Dermis microvascular lymphatic vessel endothelial cell (primary cell): Measurements from ENCODE around the gene MEGF6. TPM values are rescaled to one million over a fixed set of nuclear protein-coding genes. Genes with fewer than 3 reads are reported as not detected.

Source experiments
- DNase-seq, 2 donors: peaks; one replicate each; pipeline versions ENCODE4 v3.0.0 to v3.0.0-alpha.2; 2010; ENCODE audit warnings: low read depth in 2 of 2
- total RNA-seq: library from RNA; depleted of rRNA; stranded (reverse); fragments of >200 nt; gene quantifications from 2 replicates; pipeline ENCODE4 v1.2.1, GENCODE V29; 2014

The MEGF6 gene
- total RNA-seq, 1 donor from 2014 or later = 69.3 TPM

GRCh38 chr1:3505161-3505560 is 106.1 kb downstream of the MEGF6 start:
- DNase-seq = no peak

GRCh38 chr1:3504822-3505153 is 106.5 kb downstream of the MEGF6 start:
- DNase-seq = peak in 1 of 2 donors; percentile 56

GRCh38 chr1:3504151-3504821 is 107.0 kb downstream of the MEGF6 start:
- DNase-seq = peak; percentile 97 to 98

- no peak for DNase-seq
Measured at GRCh38 chr1:3503525-3503886, 107.8 kb downstream of the MEGF6 start.

GRCh38 chr1:3502641-3503524 is 108.4 kb downstream of the MEGF6 start:
- no peak for DNase-seq

GRCh38 chr1:3501856-3502640 is 109.3 kb downstream of the MEGF6 start:
- peak in 1 of 2 donors; percentile 50 for DNase-seq

GRCh38 chr1:3501437-3501836 is 109.9 kb downstream of the MEGF6 start:
- no peak for DNase-seq

- DNase-seq = no peak
Measured at GRCh38 chr1:3500265-3500835, 111.0 kb downstream of the MEGF6 start.

- DNase-seq = no peak
Measured at GRCh38 chr1:3499611-3500010, 111.7 kb downstream of the MEGF6 start.

GRCh38 chr1:3498986-3499385 is 112.3 kb downstream of the MEGF6 start:
- no peak for DNase-seq

- no peak for DNase-seq
Measured at GRCh38 chr1:3498246-3498930, 112.9 kb downstream of the MEGF6 start.

GRCh38 chr1:3497521-3497920 is 113.8 kb downstream of the MEGF6 start:
- no peak for DNase-seq

- no peak for DNase-seq
Measured at GRCh38 chr1:3496916-3497315, 114.4 kb downstream of the MEGF6 start.

GRCh38 chr1:3495776-3496745 is 115.2 kb downstream of the MEGF6 start:
- DNase-seq = peak in 1 of 2 donors; percentile 52

- no peak for DNase-seq
Measured at GRCh38 chr1:3494321-3495308, 116.7 kb downstream of the MEGF6 start.

- DNase-seq = no peak
Measured at GRCh38 chr1:3492545-3493246, 118.6 kb downstream of the MEGF6 start.

- DNase-seq = peak in 1 of 2 donors; percentile 48
Measured at GRCh38 chr1:3491291-3492246, 119.7 kb downstream of the MEGF6 start.
